ENCODE data around the gene ELAVL3. TPM values are rescaled to one million over a fixed set of nuclear protein-coding genes. Genes with fewer than 3 reads are reported as not detected.
"Not testable (repeated sequence)": the region's sequence is repeated elsewhere in the genome, so short reads cannot be mapped to it uniquely, and the experiment has no call there.

The ELAVL3 gene
- total and polyA plus RNA-seq, 2 donors (not counting 3 experiments of a cell fraction or from before 2014, with no cell fraction given) = not detected

DNA sequence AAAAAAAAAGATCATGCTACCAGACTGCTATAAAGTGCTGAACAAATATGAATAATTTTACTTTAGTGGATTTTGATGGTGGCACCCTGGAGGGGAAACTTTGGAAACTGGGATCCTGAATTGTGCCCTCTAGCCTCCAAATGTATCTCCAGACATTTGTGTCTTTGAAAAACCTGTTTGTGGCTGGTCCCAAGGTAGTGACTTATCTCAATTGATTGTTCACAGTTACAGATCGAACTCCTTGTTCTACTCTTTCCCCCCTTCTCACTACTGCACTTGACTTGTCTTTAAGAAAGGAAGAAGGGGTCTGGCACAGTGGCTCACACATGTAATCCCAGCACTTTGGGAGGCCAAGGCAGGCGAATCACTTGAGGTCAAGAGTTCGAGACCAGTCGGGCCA is 72.3 kb downstream of the ELAVL3 start:
- Histone ChIP-seq H3K9ac (replicated peaks; ENCODE audit: extremely low read depth, insufficient read depth, low read length) (no peak overlapping the region), H4K20me1 (replicated peaks; ENCODE audit: control insufficient read depth, extremely low read depth, insufficient read depth, low read length) (no peaks in the 10 kb centered on the region), H3K9me1 (replicated peaks; ENCODE audit: control insufficient read depth, extremely low read depth, insufficient read depth, low read length) (no peaks in the 10 kb centered on the region), H3K36me3 (ENCODE audit: control insufficient read depth in 2 of 2, extremely low read depth in 1 of 2, insufficient read depth in 2 of 2, low read length in 2 of 2) (no peaks in the 10 kb centered on the region), H3K4me2 (ENCODE audit: insufficient read depth, low read length) (no peak overlapping the region), H3K27me3 (ENCODE audit: control insufficient read depth in 2 of 2, insufficient read depth in 2 of 2, low read length in 2 of 2) (no peaks in the 10 kb centered on the region), H3K27ac (ENCODE audit: insufficient read depth, low read depth, low read length) (no peak overlapping the region), H3K4me1 (ENCODE audit: control insufficient read depth, extremely low read depth, insufficient read depth, low read length) (no peaks in the 10 kb centered on the region), H3K79me2 (ENCODE audit: control insufficient read depth, insufficient read depth, low read length) (no peaks in the 10 kb centered on the region), H3K9me3 (replicated peaks; ENCODE audit: control insufficient read depth, insufficient read depth, low read length) (no peaks in the 10 kb centered on the region), H2AFZ (ENCODE audit: low read depth, low read length) (no peak overlapping the region), H3K4me3 (replicated peaks in 1 of 3; ENCODE audit: insufficient read depth in 1 of 3, low read depth in 1 of 3, low read length in 3 of 3) (no peak overlapping the region)
- no TSS peak for BruUV-seq (replicated peaks)
- DNase-seq (ENCODE audit: low read depth, low spot score) (no peak), FAIRE-seq (no peak)
- intact Hi-C loops (cut with micrococcal nuclease) (no loop called here), dilution Hi-C loops (cut with MboI; ENCODE audit: extremely low pct_ligation_motif_present, low sequenced_read_pairs) (no loop called here)
- ChIA-PET POLR2A (no interaction called here), CTCF (no interaction called here)
- TF ChIP-seq POLR2AphosphoS5 (IDR thresholded peaks at IDR 0.05; ENCODE audit: insufficient read depth, low read depth, low read length) = no peak
- TF ChIP-seq, protein P1, sequence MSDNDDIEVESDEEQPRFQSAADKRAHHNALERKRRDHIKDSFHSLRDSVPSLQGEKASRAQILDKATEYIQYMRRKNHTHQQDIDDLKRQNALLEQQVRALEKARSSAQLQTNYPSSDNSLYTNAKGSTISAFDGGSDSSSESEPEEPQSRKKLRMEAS (IDR thresholded peaks at IDR 0.05; ENCODE audit: insufficient read depth, insufficient read length) = no peak
- TF ChIP-seq EZH2 (IDR thresholded peaks at IDR 0.05; ENCODE audit: borderline replicate concordance, low read depth, low read length, severe bottlenecking) = no peak
- TF ChIP-seq FOS (IDR thresholded peaks at IDR 0.05; ENCODE audit: borderline replicate concordance, insufficient read depth, low read length) = no peak
- TF ChIP-seq, protein P2, sequence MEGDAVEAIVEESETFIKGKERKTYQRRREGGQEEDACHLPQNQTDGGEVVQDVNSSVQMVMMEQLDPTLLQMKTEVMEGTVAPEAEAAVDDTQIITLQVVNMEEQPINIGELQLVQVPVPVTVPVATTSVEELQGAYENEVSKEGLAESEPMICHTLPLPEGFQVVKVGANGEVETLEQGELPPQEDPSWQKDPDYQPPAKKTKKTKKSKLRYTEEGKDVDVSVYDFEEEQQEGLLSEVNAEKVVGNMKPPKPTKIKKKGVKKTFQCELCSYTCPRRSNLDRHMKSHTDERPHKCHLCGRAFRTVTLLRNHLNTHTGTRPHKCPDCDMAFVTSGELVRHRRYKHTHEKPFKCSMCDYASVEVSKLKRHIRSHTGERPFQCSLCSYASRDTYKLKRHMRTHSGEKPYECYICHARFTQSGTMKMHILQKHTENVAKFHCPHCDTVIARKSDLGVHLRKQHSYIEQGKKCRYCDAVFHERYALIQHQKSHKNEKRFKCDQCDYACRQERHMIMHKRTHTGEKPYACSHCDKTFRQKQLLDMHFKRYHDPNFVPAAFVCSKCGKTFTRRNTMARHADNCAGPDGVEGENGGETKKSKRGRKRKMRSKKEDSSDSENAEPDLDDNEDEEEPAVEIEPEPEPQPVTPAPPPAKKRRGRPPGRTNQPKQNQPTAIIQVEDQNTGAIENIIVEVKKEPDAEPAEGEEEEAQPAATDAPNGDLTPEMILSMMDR (IDR thresholded peaks at IDR 0.05; ENCODE audit: extremely low read depth in 1 of 2, insufficient read depth in 1 of 2, low read depth in 1 of 2, low read length in 2 of 2) = no peak
- no peak for TF ChIP-seq POLR2A (IDR thresholded peaks at IDR 0.05; ENCODE audit: low read depth, low read length)
- no peak for TF ChIP-seq JUN (IDR thresholded peaks at IDR 0.05; ENCODE audit: borderline replicate concordance, insufficient read depth, insufficient read length, low read depth)
- no peak for TF ChIP-seq MYC (IDR thresholded peaks at IDR 0.05; ENCODE audit: low read depth, low read length)
- TF ChIP-seq GATA2 (IDR thresholded peaks at IDR 0.05; ENCODE audit: insufficient read depth, insufficient read length, low read depth, low read length) = no peak

DNA sequence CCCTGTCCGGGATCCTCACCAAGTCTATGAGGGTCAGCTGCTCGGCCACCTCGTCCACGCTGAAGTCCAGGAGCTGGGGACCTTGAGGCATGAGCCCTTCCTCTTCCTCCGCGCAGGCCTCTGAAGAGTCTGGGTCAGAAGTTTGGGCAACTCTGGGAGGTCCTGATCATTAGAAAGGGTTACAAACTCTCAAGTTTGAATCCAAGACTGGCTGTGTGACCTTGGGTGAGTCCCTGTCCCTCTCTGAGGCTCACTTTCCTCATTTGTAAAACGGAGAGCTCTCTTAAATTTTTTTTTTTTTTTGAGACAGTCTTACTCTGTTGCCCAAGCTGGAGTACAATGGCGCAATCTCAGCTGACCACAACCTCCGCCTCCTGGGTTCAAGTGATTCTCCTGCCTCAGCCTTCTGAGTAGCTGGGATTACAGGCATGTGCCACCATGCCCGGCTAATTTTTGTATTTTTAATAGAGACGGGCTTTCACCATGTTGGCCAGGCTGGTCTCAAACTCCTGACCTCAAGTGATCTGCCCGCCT is 74.1 kb downstream of the ELAVL3 start:
- POLR2A ChIA-PET; H3K4me3 ChIP-seq (replicated peaks in 1 of 3; ENCODE audit: insufficient read depth in 1 of 3, low read depth in 1 of 3, low read length in 3 of 3); H3K36me3 ChIP-seq (ENCODE audit: control insufficient read depth in 2 of 2, extremely low read depth in 1 of 2, insufficient read depth in 2 of 2, low read length in 2 of 2); DNase-seq (ENCODE audit: low read depth, low spot score); H3K9ac ChIP-seq (replicated peaks; ENCODE audit: extremely low read depth, insufficient read depth, low read length); H3K9me3 ChIP-seq (replicated peaks; ENCODE audit: control insufficient read depth, insufficient read depth, low read length); H3K4me1 ChIP-seq (ENCODE audit: control insufficient read depth, extremely low read depth, insufficient read depth, low read length); FAIRE-seq; H4K20me1 ChIP-seq (replicated peaks; ENCODE audit: control insufficient read depth, extremely low read depth, insufficient read depth, low read length); H2AFZ ChIP-seq (ENCODE audit: low read depth, low read length); H3K9me1 ChIP-seq (replicated peaks; ENCODE audit: control insufficient read depth, extremely low read depth, insufficient read depth, low read length); BruUV-seq (replicated peaks); H3K27me3 ChIP-seq (ENCODE audit: control insufficient read depth in 2 of 2, insufficient read depth in 2 of 2, low read length in 2 of 2); H3K27ac ChIP-seq (ENCODE audit: insufficient read depth, low read depth, low read length); H3K4me2 ChIP-seq (ENCODE audit: insufficient read depth, low read length); dilution Hi-C loops (cut with MboI; ENCODE audit: extremely low pct_ligation_motif_present, low sequenced_read_pairs); H3K79me2 ChIP-seq (ENCODE audit: control insufficient read depth, insufficient read depth, low read length): not testable (repeated sequence)
- CTCF ChIA-PET = interaction anchor here (1.1 to 2.7 kb wide), 8 partner anchors 15 to 113 kb away, joined by 3 to 22 read pairs (median 4); partner anchors contain the start of genes EPOR and SWSAP1
- intact Hi-C loops (cut with micrococcal nuclease) = loop anchor here (2.0 kb wide), 1 partner anchor 22 kb away; the partner anchor contains the start of gene EPOR

Measured in endothelial cell of umbilical vein (primary cell).